ENCODE results near the gene GSE1.

GRCh38 chr16:85577899-85578598 is 35.1 kb upstream of the GSE1 start:
- TF ChIP-seq CTCF (IDR thresholded peaks at IDR 0.05) (no peak), POLR2A (IDR thresholded peaks at IDR 0.05) (no peak)

Data from thyroid gland (tissue), 4 donors.